Adrenal gland (tissue), 12 donors: ENCODE results near the gene PLPP1. TPM values are rescaled to one million over a fixed set of nuclear protein-coding genes. Genes with fewer than 3 reads are reported as not detected.

Source experiments
- DNase-seq, 7 donors: peaks; one replicate each; pipeline ENCODE4 v3.0.0-alpha.2; 2019 to 2020
- H3K27ac ChIP-seq, 5 donors: fragments of 200-600 bp; sonication (generic) in 4 of 5; 1 replicate in 3 of 5; 2 replicates in 2 of 5; pipeline versions ENCODE4 v1.5.1 to v1.8.0; 2016 to 2020; ENCODE audit warnings: mild to moderate bottlenecking in 1 of 5
- H3K27me3 ChIP-seq: fragments of 200-600 bp; 2 replicates; pipeline ENCODE4 v1.8.0; 2021
- H3K36me3 ChIP-seq, 2 donors: fragments of 200-600 bp; replicated peaks in 1 of 2; 1 replicate in 1 of 2; 2 replicates in 1 of 2; pipeline versions ENCODE4 v1.5.1 to v1.8.0; 2018 to 2022
- H3K4me1 ChIP-seq, 2 donors: fragments of 200-600 bp; replicated peaks in 1 of 2; 1 replicate in 1 of 2; 2 replicates in 1 of 2; pipeline versions ENCODE4 v1.5.1 to v1.8.0; 2018 to 2021
- H3K4me3 ChIP-seq, 4 donors: fragments of 200-600 bp; sonication (generic) in 3 of 4; one replicate each; pipeline ENCODE4 v1.5.1; 2016 to 2018
- H3K9me3 ChIP-seq, 3 donors: fragments of 200-600 bp; sonication (generic) in 1 of 3; replicated peaks in 1 of 3; 1 replicate in 2 of 3; 2 replicates in 1 of 3; pipeline versions ENCODE4 v1.5.1 to v1.8.0; 2016 to 2021
- CTCF ChIP-seq, 6 experiments: fragments of 450-650 bp in 4 of 6; fragments of 200-600 bp in 2 of 6; sonication (generic) in 1 of 6; IDR thresholded peaks; 1 replicate in 5 of 6; 2 replicates in 1 of 6; pipeline versions ENCODE4 v1.5.1 to v1.8.0; 2016 to 2021; ENCODE audit warnings: antibody characterized with exemption in 6 of 6, mild to moderate bottlenecking in 2 of 6, moderate library complexity in 1 of 6
- POLR2A ChIP-seq, 2 donors: fragments of 450-650 bp; IDR thresholded peaks; one replicate each; pipeline ENCODE4 v1.6.1; 2017; ENCODE audit warnings: antibody characterized with exemption in 2 of 2, mild to moderate bottlenecking in 2 of 2, moderate library complexity in 1 of 2
- WGBS, 4 donors: extraction: QIAGEN DNeasy Blood & Tissue Kit in 2 of 4; methylation state at CpG; one replicate each; pipeline versions ENCODE4 v1.1.5 to v1.1.7; 2013 to 2017; 5-methylcytosine and 5-hydroxymethylcytosine counted together
- intact Hi-C, 2 donors: fragments of 100-400 bp; cut with DNase I; formaldehyde crosslinking; loops; one replicate each; pipeline versions ENCODE4 v1.14.1 to v1.15.0; 2022 to 2023
- polyA plus RNA-seq, 3 donors: library from polyadenylated mRNA; stranded (reverse); fragments of 200-250 nt in 2 of 3; fragments of 350-450 nt in 1 of 3; fragmentation: Illumina TruSeq in 1 of 3; extraction: RNeasy Lipid Tissue Mini Kit (QIAGEN cat#74804) in 1 of 3; gene quantifications; one replicate each; pipeline ENCODE4 v1.2.3, GENCODE V29; 2013 to 2014
- total RNA-seq, 9 donors: library from RNA; depleted of rRNA in 4 of 9; stranded (reverse); fragments of >200 nt in 4 of 9; fragments of 120-200 nt in 1 of 9; fragmentation: NEBNext Ultra II Directional in 1 of 9; extraction: Animal tissue kit (Norgen Biotek cat#: 25700) in 1 of 9; gene quantifications; one replicate each; pipeline versions ENCODE4 v1.1.0 to v1.2.4, GENCODE V29; 2013 to 2023
- donor health status: healthy with polysubstance abuse.
- donor health status: Bipolar disorder and iron deficiency.
- donor health status: DM: yes; HTN: yes; CAD: no.
- donor health status: DM: no; HTN: no; CAD: no.
- donor health status: DM: no; HTN: no; CAD: no.
- donor health status: DM: yes; HTN: yes; CAD: no.

PLPP1 gene
- total and polyA plus RNA-seq, 12 donors: 55.2 to 716 (median 124) TPM

DNA sequence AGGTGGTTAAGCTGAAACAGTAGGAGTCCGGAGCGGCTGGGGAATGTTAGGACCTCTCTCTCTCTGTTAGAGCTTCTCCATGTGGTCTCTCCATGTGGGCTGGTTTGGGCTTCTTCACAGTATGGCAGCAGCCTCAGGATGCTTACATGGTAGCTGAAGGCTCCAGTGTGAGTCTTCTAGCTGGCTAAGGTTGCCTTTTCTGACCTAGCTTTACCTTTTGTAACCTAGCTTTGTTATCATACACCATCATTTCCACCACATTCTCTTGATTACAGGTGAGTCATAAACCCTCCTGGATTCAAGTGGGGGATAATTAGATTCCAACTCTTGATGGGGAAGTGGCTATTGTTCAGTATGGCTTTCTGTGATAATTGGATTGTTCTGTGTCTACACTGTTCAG is 128.5 kb downstream of the PLPP1 start:
- WGBS, 4 donors: 93 to 98% (median 95%) methylated on average over 2 of the region's 2 CpGs; no CpG with 5 or more reads in 1 of the 4 donors
- intact Hi-C loops: loop anchor here in 1 of 2 donors (5.0 kb wide), 1 partner anchor 281 kb away; no protein-coding TSS in a partner anchor

DNA sequence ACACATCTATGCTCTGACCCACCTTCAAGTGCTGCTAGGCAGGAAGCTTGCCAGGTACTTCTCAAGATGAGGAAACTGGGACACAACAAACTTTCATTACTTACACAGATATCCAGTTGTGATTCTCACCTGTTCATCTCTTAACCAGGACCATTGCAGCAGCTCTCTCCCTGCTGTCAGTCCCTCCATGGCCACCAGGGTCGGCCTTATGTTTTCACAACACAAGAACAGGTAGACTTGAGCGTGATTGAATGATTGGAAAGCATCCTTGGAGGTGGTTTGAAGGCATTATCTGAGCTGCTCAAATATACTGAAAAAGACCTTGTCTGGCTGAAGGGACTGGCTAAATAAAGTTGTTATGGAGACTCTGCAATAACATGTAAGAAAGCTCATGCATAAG is 132.6 kb downstream of the PLPP1 start:
- Histone ChIP-seq H3K27ac (no peak overlapping the region), H3K36me3 (peaks cover 0 to 43% of the 10 kb centered on the region in 2 donors), H3K4me3 (no peak overlapping the region), H3K27me3 (no peaks in the 10 kb centered on the region), H3K4me1 (no peaks in the 10 kb centered on the region), H3K9me3 (no peaks in the 10 kb centered on the region)
- no peak for DNase-seq
- intact Hi-C loops: no loop called here
- TF ChIP-seq POLR2A (IDR thresholded peaks at IDR 0.05) (no peak), CTCF (IDR thresholded peaks at IDR 0.05) (peak in 1 of 6 experiments; percentile 7)
- WGBS, 4 donors: 46 to 50% (median 48%) methylated on average over 2 of the region's 2 CpGs

More for the DNA sequence above, 128.5 kb downstream of the PLPP1 start:
- no peak overlapping the region for H3K27ac ChIP-seq
- peaks cover 0 to 36% of the 10 kb centered on the region in 2 donors for H3K36me3 ChIP-seq
- TF ChIP-seq POLR2A (IDR thresholded peaks at IDR 0.05) (no peak), CTCF (IDR thresholded peaks at IDR 0.05) (no peak)
- H3K4me3 ChIP-seq: no peak overlapping the region
- H3K4me1 ChIP-seq: no peaks in the 10 kb centered on the region
- H3K27me3 ChIP-seq: no peaks in the 10 kb centered on the region
- DNase-seq: no peak
- H3K9me3 ChIP-seq: no peaks in the 10 kb centered on the region

- H3K4me3 ChIP-seq: no peak overlapping the region
- peaks cover 0 to 14% of the 10 kb centered on the region in 2 donors for H3K4me1 ChIP-seq
- no peaks in the 10 kb centered on the region for H3K9me3 ChIP-seq
- H3K27ac ChIP-seq: no peak overlapping the region
- no peak for TF ChIP-seq POLR2A (IDR thresholded peaks at IDR 0.05)
- no peak for TF ChIP-seq CTCF (IDR thresholded peaks at IDR 0.05)
- intact Hi-C loops: no loop called here
- WGBS, 4 donors: 37 to 44% (median 41%) methylated on average over 2 of the region's 2 CpGs
- no peak for DNase-seq
- no peaks in the 10 kb centered on the region for H3K27me3 ChIP-seq
- peaks cover 0 to 1% of the 10 kb centered on the region in 2 donors for H3K36me3 ChIP-seq
These were observed 141.1 kb downstream of the PLPP1 start for GRCh38 chr5:55393501-55394175.

DNA sequence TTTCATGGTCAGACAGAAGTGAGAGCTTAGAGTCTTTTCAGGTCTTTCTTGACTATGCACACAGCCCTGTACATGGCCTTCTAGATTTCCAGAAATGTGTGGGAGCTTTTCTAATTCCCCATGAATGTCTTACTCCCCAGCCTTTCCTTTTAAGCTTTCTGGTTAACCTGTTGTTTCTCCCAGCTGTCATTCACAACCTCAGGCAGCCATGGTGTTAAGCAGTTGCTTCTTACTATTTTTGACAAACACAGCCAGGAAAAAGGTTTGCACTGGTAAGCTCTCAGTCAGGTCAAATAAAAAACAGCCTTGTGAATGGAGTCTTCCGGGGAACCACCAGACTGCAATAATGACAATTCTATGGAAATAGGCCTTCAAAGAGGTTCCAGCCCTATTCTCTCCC is 142.1 kb downstream of the PLPP1 start:
- DNase-seq: no peak
- no peaks in the 10 kb centered on the region for H3K27me3 ChIP-seq
- intact Hi-C loops: no loop called here
- H3K4me3 ChIP-seq: no peak overlapping the region
- no peaks in the 10 kb centered on the region for H3K9me3 ChIP-seq
- TF ChIP-seq POLR2A (IDR thresholded peaks at IDR 0.05): no peak
- no peak for TF ChIP-seq CTCF (IDR thresholded peaks at IDR 0.05)
- no peak overlapping the region for H3K27ac ChIP-seq
- WGBS, 4 donors: 96 to 100% (median 98%) methylated on average over 1 of the region's 1 CpG
- peaks cover 0 to 5% of the 10 kb centered on the region in 2 donors for H3K36me3 ChIP-seq
- peaks cover 0 to 14% of the 10 kb centered on the region in 2 donors for H3K4me1 ChIP-seq
